HG02870 (cell line): ENCODE measurements around the gene SETSIP.
"Not testable (repeated sequence)": the region's sequence is repeated elsewhere in the genome, so short reads cannot be mapped to it uniquely, and the experiment has no call there.

ENCODE experiments used
- ATAC-seq: cut with Tn5 transposase; IDR thresholded peaks from one replicate; pipeline ENCODE4 v1.9.1; 2021; ENCODE audit warnings: mild to moderate bottlenecking, moderate library complexity; ENCODE audit not compliant: unreplicated experiment

Gene SETSIP

DNA sequence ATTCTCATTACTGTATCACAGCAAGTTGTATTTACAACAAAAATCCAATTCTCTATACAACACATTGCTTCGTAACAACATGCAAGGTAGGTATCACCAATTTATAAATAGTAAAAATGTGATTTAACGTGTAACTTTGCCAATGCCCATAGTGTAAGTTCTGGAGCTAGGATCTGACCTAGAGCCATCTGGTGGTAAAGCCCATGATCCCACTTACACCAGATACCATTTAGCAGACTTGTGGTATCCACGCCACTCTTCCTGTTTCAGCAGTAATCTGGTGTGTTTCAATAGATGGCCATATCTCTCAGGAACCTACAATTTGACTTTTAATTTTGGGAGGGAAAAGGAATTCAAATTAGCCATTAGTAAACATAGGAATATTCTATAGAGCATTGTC is 10.2 kb downstream of the SETSIP start:
- ATAC-seq: no peak

DNA sequence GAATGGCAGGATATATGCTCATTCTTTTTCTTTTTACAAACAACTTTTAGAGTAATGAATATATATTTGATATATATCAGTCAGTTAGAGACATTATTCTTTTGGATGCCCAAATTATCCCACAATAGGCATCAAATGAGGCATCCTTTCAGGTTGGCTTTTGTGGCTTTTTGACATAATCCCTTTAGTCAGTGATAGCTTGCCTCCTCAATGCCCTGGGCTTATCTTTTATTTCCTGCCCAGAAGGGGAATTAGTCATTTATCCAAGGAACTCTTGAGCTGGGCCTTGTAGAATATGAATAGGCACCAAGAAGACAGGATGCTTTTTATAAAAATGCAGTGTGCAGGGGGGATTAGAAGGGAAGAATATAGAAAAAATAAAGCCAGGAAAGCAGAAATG is 23.3 kb downstream of the SETSIP start:
- no peak for ATAC-seq

DNA sequence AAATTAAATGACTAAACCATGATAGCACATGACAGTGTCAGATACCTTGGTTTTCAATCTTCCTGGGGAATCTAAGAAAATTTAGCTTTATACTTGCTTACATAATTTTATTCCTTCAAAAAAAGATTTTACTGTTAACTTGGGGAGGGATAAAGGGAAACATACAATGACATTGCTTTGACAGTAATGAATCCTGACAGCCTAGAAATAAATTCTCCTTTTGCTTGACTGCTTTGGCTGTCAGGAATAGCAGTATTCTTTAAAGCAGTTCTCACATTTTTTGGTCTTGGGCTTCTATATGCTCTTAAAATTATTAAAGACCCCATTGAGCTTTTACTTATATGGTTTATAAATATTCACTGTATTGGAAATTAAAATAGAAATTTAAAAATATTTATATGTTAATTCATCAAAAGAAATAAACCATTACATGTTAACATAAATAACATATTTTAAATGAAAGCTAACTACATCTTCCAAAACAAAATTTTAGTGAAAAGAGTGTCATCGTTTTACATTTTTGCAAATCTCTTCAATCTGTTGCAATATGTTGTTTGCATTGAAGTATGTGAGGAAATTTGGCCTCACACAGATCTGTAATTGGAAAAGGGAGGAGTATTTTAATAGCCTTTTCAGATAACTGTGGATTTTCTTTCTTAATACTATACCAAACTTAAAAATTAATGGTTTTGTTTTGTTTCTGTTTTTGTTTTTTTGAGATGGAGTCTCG is 29.3 kb downstream of the SETSIP start:
- no peak for ATAC-seq

DNA sequence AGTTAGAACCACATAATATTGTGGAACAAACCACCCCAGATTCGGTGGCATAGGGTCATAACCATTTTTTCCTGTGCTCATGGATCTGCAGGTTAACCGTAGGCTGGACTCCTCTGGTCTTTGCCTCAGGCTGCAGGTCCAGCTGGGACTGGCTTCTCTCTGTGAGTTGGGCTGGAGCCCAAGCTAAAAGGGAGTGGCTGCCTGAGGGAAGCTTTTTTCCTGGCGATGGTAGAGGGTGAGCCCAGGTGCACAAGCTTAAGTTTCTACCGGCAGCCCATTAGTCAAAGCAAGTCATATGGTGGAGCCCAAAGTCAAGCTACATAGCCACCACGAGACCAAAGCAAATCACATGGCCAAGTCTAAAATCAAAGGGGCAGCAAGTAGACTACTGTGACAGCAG is 31.6 kb downstream of the SETSIP start:
- ATAC-seq: no peak

DNA sequence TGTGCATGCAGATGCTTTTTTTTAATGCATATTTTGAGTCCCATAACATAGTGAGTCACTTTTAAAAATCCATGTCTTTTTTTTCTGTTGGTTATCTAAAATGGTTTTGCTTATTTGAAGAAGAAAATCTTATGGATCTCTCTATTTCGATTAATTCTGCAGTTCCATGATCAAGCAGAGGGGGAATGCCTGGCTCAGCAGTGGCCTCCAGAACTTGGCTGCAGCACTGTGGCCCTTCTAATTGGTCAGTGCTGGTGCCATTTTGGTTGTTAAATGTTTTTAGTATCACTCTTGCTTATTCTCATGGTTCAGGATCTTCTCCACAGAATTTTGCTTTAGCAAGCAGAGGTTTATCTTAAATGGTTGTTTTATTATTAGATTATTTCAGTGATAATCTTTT is 34.2 kb downstream of the SETSIP start:
- no peak for ATAC-seq

DNA sequence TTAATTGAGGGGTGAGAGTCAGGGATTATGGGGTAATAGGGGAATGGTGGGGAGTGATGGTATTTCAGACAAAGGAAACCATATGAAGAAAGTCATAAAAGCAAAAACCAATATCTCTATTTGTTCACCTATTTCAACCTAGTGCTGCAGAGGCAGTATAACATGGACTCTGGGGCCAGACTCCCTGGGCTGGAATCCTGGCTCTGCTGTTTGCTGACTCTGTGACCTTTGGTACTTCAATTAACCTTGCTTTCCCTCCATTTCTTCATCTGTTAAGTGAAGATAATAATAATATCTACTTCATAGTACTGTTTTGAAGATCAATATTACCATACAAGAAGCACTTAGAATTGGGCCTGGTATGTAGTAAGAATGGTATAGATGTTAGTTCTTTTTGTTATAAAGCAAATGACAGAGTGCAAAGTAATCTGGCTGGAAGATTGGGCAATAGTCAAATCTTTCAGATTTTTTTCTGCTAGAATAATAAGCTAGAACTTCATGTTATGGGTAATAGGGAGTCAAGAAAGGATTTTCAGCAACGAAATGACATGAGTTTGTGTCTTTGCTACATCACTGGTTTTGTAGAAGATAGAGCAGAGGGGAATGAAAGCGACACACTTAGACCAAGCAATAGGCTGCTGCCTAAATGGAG is 36.4 kb downstream of the SETSIP start:
- no peak for ATAC-seq

DNA sequence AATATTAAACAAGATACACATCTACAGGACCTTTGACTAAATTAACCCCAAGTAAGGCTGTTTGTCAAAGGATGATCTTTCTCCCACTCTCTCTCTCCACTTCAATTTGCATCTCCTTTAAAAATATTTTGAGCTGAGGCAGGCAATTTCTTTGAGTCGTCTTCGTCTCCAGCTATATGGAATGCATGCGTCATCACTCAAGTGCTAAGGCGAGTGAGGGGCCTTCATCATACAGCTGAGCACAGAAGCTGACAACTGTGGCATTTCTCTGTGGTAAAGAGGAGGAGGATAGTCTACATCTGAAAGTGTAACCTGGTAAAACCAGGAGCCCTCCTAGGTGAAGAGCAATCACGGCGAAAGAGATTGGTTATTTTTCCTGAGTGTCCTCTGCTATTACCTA is 37.8 kb downstream of the SETSIP start:
- ATAC-seq: no peak

DNA sequence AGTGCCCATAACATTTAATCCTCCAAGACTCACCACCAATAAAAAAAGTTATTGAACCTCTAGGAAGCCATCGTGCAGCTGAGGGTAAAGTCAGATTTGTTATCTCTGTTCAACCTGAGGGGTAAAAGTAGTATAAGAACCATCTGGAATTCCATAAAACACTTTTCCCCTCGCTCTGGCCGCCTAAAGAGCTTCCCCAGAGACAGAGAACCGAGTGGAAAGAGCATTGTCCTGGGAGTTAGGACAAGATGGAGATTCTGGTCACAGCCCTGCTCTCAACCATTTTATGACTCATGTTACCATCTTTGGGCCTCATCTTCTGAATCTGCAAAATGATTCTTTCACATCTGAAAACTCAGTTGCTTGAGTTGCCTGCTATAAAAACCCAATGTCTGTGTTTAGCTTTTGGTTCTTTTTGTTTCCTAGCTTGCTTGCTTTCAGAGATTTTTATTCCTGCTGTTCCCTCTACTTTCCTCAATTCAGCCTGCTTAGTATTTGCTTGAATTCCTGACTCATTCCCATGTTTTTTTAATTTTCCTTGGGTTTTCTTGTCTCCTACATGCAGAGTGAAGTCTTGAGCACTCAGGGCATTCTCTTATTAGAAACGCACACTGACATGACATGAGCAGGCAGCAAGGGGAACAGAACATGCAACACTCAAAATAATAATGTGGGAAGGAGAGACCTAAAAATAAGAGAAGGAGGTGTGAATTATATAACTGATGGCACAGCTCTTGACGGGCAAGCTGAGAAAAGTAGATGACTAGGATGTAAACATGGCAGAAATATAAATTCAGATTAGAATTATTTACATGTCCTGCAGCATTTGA is 43.7 kb downstream of the SETSIP start:
- no peak for ATAC-seq

DNA sequence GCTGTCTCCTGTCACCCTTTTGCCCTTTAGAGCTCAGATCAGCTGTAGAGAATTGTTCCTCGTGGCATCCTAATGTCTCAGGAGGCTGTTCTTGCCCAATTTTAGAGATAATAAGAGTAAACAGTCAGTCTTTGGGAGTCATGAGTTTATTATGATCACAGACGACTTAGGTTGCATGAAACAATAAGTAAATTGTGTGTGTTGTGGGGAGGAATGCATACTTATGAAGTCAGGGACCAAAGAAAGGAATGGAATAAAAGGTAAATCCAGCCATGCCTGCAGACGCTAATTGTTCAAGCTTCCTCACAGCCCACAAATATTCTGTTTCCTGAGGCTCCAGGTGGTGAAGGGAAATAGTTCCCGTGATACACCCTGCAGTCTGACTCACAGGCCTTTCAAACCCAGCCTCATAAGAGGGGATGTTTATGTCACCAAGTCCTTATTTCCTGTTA is 44.5 kb downstream of the SETSIP start:
- no peak for ATAC-seq

DNA sequence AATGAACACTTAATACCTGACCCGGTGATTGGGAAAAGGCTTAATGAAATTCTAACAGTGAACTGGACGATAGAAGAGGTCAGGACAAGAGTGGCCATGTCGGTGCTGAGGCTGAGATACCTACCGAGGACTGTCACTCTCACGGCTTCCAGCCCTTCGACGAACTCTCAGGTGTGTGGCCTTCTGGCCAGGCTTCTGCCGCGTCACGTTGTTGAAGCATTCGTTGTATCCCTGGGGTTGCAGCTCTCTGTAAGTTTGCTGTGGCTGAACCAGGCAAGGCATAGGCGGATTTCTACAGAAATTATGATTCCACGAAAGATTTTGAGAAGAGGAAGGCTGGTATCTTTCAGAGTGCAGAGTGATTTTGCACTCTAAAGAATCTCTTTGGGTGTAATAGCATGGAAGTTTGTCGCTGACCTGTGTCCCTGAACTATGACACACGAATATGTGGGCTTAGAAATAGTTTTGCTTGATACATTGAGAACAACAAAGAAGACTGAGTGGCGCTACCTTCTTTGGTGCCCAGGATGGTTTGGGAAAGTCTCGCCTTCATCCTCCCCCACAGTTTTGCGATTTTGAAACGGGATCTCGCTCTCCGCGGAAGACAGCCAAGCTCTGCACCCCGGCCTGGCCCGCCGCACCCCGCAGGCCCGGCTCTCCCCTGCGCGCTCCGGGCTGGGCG is 45.8 kb downstream of the SETSIP start:
- no peak for ATAC-seq

DNA sequence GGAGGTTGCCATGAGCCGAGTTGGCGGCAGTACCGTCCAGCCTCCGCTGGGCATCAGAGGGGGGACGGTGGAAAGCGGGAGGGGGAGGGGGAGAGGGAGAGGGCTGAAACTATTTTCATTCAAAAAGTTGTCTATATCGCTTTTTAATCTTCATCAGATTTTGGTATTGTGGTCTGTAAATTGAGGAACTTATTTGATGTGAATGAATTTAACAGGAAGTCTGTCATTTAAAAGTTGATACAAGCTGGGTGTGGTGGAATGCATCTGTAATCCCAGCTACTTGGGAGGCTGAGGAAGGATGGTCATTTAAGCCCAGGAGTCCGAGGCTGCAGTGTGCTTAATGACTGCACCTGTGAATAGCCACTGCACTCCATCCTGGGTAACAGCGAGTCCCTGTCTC is 48.4 kb downstream of the SETSIP start:
- ATAC-seq: no peak

DNA sequence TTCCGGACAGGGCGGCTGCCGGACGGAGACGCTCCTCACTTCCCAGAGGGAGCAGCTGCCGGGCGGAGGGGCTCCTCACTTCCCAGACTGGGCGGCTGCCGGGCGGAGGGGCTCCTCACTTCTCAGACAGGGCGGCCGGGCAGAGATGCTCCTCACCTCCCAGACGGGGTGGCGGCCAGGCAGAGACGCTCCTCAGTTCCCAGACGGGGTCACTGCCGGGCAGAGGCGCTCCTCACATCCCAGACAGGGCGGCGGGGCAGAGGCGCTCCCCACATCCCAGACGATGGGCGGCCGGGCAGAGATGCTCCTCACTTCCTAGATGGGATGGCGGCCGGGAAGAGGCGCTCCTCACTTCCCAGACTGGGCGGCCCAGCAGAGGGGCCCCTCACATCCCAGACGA is 49.2 kb downstream of the SETSIP start:
- ATAC-seq: not testable (repeated sequence)
